ENCODE measurements around the gene SH3RF3.
"Not testable (repeated sequence)": the region's sequence is repeated elsewhere in the genome, so short reads cannot be mapped to it uniquely, and the experiment has no call there.

SH3RF3 gene

DNA sequence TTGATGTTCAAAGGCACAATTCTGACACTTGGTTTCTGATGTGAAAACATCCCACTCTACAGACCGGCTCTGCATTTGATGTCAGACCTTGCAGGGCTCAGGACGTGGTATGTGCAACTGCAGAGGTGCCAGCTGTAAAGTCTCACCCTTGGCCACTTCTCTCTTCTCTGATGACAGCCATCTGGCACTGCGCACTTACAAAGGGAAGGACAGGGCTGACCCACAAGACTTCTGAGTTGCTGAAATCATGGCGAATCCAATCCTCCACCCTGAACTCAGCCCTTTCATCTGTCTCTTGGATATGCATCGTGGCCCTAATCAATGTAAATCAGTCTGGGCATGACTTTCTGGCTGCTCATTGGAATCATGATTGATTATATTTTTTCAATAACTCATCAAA, 402.2 kb downstream of the SH3RF3 start:
- DNase-seq (ENCODE audit: extremely low spot score, insufficient read length, low read depth) = no peak
- FAIRE-seq = no peak

DNA sequence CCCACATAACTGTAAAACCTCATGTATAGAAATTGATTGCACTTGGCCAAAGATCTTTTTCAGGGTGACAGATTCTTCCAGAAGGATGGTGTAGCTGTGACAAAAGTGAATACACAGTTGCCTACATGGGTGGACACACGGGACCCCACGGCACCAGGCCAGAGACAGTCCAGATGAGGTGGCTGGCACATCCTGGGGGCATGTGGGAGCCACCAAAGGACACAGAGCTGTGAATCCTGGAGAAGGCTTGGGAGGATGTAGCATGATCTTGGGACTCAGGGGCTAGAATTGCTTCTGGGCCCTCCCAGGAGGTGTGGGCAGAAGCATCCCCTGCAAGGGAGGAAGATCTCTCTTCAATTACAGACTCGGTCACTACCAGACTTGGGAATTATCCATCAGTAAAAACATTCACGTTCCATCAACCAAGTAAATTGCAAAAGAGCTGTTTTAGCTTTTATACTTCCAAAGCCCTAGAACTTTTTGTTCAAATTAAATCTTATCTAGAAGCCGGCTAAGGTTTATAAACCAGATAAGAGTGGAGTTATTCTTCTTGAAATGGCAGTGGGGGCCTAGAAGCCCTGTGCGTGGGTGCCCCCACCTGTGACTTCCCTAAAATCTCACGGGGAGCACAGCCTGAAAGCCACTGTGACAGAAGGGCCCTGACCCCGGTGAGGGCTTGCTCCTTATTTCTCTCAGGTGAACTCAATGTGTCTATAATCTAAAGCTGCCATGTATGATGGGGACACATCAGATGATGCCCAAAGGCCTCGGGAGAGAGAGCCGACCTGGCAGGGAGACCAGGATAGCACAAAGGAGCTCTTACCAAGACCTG, 403.1 kb downstream of the SH3RF3 start:
- FAIRE-seq (no peak), DNase-seq (ENCODE audit: extremely low spot score, insufficient read length, low read depth) (no peak)

DNA sequence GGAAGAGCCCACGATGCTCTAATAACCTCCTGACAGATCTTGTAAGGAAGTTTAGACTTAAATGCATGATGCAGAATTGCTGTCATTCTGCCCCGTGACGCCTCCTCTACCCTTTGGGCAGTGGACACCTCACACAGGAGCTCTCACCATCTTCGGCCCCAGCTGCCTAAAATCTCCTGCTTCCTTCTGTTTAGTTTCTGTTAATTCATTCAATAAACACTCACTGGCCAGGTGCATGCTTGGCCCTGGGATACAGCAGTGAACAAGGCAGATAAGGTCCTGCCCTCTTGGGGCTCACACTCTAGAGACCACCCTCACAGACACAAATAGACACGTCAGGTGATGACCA, 403.7 kb downstream of the SH3RF3 start:
- no peak for DNase-seq (ENCODE audit: extremely low spot score, insufficient read length, low read depth)
- FAIRE-seq = no peak

DNA sequence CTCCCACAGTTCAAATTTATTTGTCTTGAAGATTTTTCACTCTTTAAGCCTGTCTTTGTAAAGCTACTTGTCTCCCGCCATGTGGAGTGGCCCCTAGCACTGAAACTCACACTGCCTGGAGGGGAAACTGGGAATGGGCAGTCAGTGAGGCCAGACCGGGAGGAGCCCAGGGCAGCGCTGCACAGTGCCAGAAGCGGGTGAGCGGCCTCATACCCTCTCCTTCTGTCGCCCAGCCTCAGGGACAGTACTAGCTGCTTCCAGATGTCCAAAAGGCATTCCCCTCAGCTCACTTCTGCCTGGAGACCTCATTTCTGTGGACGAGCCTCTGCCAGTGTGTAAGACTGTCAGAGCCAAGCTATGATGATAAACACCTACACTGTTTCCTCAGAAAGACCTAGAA, 404.8 kb downstream of the SH3RF3 start:
- FAIRE-seq (no peak), DNase-seq (ENCODE audit: extremely low spot score, insufficient read length, low read depth) (no peak)

DNA sequence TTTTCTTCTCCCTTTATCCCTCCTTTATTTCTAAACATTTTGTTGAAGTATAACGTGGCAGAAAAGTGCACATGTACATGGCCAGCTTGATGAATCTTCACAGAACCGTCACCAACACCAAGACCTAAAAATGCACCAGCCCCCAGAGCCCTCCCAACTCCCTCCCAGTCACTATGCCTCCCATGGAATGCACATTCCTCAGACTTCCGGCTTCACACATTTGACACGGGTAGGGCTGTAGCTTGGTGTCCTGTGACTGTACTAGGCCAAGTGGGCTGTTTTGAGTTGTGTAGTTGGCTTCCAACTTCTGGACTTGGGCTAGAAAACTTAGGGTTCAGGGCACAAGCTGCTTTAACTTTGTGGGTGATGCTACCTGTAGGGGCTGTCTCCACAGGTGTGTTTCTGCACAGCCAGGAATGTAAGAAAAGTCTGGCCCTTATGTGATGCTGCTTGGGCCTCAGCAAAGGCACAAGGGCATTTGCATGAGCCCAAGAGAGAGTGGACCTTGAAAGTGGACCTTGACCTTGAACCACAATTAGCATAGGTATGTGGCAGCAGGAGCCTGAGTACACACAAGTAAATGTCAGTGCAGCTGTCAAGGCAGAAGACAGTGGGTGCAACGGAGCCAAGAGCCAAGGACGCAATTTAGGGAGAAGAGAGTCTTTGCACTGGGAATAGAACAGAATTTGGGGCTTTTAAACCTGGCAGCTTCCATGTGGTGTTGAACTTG, 406.4 kb downstream of the SH3RF3 start:
- DNase-seq (ENCODE audit: extremely low spot score, insufficient read length, low read depth) (no peak), FAIRE-seq (no peak)

DNA sequence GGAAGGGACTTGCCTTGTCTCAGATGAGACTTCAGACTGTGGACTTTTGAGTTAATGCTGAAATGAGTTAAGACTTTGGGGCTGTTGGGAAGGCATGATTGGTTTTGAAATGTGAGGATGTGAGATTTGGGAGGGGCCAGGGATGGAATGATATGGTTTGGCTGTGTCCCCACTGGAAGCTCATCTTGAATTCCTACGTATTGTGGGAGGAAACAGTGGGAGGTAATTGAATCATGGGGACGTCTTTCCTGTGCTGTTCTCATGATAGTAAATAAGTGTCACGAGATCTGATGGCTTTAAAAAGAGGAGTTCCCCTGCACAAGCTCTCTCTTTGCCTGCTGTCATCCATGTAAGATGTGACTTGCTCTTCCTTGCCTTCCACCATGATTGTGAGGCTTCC, 407.6 kb downstream of the SH3RF3 start:
- not testable (repeated sequence) for FAIRE-seq; DNase-seq (ENCODE audit: extremely low spot score, insufficient read length, low read depth)

DNA sequence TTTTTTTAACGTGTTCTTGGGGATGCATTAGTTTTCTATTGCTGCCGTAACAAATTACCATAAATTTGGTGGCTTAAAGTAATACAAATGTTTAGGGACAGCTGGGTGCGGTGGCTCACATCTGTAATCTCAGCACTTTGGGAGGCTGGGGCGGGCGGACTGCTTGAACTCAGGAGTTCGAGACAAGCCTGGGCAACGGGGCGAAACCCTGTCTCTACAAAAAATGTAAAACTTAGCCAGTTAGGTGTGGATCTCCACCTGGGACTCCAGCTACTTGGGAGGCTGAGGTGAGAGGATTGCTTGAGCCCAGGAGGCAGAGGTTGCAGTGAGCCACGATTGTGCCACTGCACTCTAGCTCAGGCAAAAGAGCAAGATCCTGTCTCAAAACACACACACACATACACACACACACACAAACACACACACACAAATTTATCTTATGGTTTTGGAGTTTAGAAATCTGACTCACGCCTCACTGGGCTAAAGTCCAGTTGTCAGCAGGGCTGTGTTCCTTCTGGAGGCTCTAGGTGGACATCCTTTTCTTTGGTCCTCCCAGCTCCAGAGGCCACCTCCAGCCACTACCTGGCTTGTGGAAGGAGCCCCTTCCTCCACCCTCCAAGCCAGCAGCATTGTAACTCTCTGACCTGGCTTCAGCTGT, 408.7 kb downstream of the SH3RF3 start:
- FAIRE-seq = no peak
- DNase-seq (ENCODE audit: extremely low spot score, insufficient read length, low read depth) = no peak

DNA sequence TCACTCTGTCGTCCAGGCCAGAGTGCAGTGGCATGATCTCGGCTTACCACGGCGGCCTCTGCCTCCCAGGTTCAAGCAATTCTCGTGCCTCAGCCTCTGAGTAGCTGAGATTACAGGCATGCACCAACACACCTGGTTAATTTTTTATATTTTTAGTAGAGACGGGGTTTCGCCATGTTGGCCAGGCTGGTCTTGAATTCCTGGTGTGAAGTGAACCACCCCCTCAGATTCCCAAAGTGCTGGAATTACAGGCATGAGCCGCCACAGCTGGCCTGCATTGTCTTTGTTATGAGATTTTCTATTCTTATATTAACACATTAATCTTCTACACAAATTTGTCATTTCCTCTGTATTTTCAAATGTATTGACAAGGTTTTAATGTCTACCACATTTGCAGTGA, 409.5 kb downstream of the SH3RF3 start:
- DNase-seq (ENCODE audit: extremely low spot score, insufficient read length, low read depth) (no peak), FAIRE-seq (no peak)

DNA sequence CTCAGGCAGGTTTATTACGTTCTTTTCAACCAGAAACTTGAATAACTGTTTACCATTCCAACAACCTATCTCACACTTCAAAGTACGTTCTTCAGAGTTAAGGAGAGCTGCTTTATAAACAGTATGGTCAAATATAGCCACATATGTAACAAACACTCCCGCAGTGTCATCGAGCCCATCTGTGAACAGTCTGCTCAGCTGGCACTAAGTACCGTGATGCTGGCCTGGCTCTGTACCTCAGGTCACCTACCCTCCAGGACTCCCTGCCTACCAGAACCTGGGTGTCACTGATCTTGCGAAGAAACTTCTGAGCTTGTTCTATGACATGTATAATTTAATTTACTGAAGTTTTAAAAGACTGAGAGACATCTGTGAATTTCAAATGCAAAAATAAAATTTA, 413.4 kb downstream of the SH3RF3 start:
- DNase-seq (ENCODE audit: extremely low spot score, insufficient read length, low read depth) (no peak), FAIRE-seq (no peak)

DNA sequence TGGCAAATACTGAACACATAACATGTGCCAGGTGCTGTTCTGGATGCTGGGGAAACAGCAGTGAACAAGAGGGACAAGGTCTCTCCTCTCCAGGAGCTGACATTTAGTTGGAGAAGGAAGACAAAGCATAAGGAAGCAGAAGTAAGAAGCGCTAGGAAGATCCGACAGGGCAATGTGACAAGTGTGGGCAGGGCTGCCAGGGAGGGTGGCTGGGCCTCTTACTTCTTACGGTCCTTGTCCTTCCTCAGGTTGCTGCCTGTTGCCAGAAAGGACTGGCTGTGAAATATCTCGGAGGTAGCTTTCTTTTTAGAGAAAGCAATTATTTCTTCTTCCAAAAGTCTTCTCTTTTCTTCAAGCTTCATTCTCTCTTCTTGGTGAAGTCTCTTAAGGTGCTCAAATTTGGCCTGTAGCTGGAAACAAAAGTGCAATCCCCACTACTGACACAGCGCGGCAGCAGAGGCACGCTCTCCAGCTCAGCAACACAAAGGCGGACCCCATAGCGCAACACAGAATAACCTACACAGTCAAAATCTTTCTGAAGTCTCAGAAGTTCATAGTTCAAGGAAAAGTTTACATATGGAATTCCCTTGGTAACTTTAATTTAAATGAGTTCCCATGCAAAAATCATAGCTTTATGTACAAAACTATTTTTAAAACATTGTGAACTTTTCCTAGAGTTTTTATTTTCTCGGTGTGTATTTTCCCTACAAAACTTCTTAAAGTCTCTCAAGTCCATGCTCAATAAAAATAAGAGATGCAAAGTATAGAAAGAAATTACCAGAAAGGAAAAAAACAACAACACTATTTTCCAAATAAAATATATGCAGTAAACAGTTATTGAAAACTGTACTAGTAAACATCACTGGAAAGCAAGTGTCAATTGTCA, 417.1 kb downstream of the SH3RF3 start:
- DNase-seq (ENCODE audit: extremely low spot score, insufficient read length, low read depth) (peak; percentile 3), FAIRE-seq (peak; percentile 88)

DNA sequence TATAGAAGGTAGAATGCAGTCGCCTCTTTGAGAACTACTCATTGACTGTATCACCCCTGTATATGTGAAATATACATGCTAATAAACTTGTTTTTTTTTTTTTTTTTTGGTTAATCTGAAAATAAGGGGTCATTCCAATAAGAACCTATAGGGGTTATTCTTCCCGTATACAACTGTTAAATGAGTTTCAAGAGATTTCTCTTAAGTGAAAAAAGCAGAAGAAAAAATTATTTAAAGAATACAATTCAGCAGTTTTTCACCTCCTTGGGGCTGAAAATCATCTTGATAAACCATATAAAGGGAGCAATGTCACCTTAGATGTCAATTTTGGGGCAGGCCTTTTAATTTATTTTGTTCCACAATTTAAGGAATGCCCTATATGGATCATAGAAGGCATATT, 418.3 kb downstream of the SH3RF3 start:
- FAIRE-seq (no peak), DNase-seq (ENCODE audit: extremely low spot score, insufficient read length, low read depth) (no peak)

DNA sequence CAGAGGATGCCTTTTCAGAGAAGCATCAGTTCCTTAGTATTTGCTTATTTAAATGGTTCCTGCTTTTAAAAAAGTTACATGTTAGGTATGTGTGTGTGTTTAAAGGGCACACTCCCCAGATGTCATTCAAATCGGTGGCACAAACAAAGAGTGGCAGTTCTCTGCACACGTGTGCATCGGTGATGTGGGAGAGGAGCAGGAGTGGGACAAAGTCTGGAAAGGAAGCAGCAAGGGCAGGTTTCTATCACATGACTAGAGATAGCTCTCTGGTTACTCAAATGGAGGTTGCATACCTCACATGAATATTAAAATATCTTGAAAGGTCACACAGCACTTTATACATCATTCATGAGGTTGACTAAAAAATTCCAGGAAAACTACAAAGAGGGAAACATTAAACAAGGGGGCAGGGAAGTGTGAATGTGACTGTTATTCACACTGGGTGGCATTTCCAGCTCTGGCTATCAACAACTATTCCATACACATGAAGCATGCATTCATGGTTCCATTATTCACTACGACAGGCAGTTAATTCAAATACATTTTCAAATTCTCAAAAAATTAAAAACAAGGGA, 420.1 kb downstream of the SH3RF3 start:
- DNase-seq (ENCODE audit: extremely low spot score, insufficient read length, low read depth) = no peak
- no peak for FAIRE-seq

Measured in GM18507 (cell line).